ENCODE measurements around the gene SPDEF. TPM values are rescaled to one million over a fixed set of nuclear protein-coding genes. Genes with fewer than 3 reads are reported as not detected.

The SPDEF gene
- total and polyA plus RNA-seq, 12 donors: 0.06 to 0.14 (median 0.14) TPM; not detected in 8

- no peaks in the 10 kb centered on the region for H3K27me3 ChIP-seq
- no peaks in the 10 kb centered on the region for H3K36me3 ChIP-seq (replicated peaks in 1 of 2)
- H3K27ac ChIP-seq: no peak overlapping the region
- 77 to 87% (median 82%) methylated on average over 4 to 5 of the region's 5 CpGs for WGBS, 4 donors
- intact Hi-C loops (cut with DNase I): no loop called here
- no peaks in the 10 kb centered on the region for H3K9me3 ChIP-seq (replicated peaks in 1 of 3)
- DNase-seq: peak in 3 of 7 donors; percentile 25 to 51 (median 34)
- no peak overlapping the region for H3K4me3 ChIP-seq
- no peaks in the 10 kb centered on the region for H3K4me1 ChIP-seq (replicated peaks in 1 of 2)
- TF ChIP-seq CTCF (IDR thresholded peaks at IDR 0.05): no peak
- TF ChIP-seq POLR2A (IDR thresholded peaks at IDR 0.05): no peak
These were observed 43.4 kb downstream of the SPDEF start for GRCh38 chr6:34512738-34513115.

- intact Hi-C loops (cut with DNase I): no loop called here
- WGBS, 4 donors: 62 to 81% (median 70%) methylated on average over 9 to 12 of the region's 12 CpGs
- DNase-seq: no peak
- H3K36me3 ChIP-seq (replicated peaks in 1 of 2): no peaks in the 10 kb centered on the region
- H3K4me3 ChIP-seq: no peak overlapping the region
- H3K27ac ChIP-seq: no peak overlapping the region
- no peaks in the 10 kb centered on the region for H3K4me1 ChIP-seq (replicated peaks in 1 of 2)
- no peaks in the 10 kb centered on the region for H3K9me3 ChIP-seq (replicated peaks in 1 of 3)
- H3K27me3 ChIP-seq: no peaks in the 10 kb centered on the region
- TF ChIP-seq POLR2A (IDR thresholded peaks at IDR 0.05) (no peak), CTCF (IDR thresholded peaks at IDR 0.05) (no peak)
These were observed 44.0 kb downstream of the SPDEF start for GRCh38 chr6:34511915-34512737.

- intact Hi-C loops (cut with DNase I): no loop called here
- Histone ChIP-seq H3K27ac (no peak overlapping the region), H3K9me3 (replicated peaks in 1 of 3) (no peaks in the 10 kb centered on the region), H3K4me1 (replicated peaks in 1 of 2) (no peaks in the 10 kb centered on the region), H3K27me3 (no peaks in the 10 kb centered on the region), H3K36me3 (replicated peaks in 1 of 2) (no peaks in the 10 kb centered on the region), H3K4me3 (no peak overlapping the region)
- 82 to 94% (median 86%) methylated on average over 6 of the region's 6 CpGs for WGBS, 4 donors
- TF ChIP-seq POLR2A (IDR thresholded peaks at IDR 0.05): no peak
- DNase-seq: no peak
These were observed 44.8 kb downstream of the SPDEF start for GRCh38 chr6:34511214-34511914.

GRCh38 chr6:34510299-34510698 is 45.8 kb downstream of the SPDEF start:
- Histone ChIP-seq H3K9me3 (replicated peaks in 1 of 3) (no peaks in the 10 kb centered on the region), H3K36me3 (replicated peaks in 1 of 2) (no peaks in the 10 kb centered on the region), H3K4me3 (no peak overlapping the region), H3K27ac (no peak overlapping the region), H3K4me1 (replicated peaks in 1 of 2) (no peaks in the 10 kb centered on the region), H3K27me3 (no peaks in the 10 kb centered on the region)
- intact Hi-C loops (cut with DNase I): no loop called here
- TF ChIP-seq CTCF (IDR thresholded peaks at IDR 0.05) (no peak), POLR2A (IDR thresholded peaks at IDR 0.05) (no peak)
- no peak for DNase-seq
- 84 to 93% (median 88%) methylated on average over 4 of the region's 4 CpGs for WGBS, 4 donors
